ENCODE data around the gene WNK1.
"Not testable (repeated sequence)": the region's sequence is repeated elsewhere in the genome, so short reads cannot be mapped to it uniquely, and the experiment has no call there.

Gene WNK1

GRCh38 chr12:817941-818600 is 65.7 kb downstream of the WNK1 start:
- DNase-seq (ENCODE audit: low spot score), result no peak

DNA sequence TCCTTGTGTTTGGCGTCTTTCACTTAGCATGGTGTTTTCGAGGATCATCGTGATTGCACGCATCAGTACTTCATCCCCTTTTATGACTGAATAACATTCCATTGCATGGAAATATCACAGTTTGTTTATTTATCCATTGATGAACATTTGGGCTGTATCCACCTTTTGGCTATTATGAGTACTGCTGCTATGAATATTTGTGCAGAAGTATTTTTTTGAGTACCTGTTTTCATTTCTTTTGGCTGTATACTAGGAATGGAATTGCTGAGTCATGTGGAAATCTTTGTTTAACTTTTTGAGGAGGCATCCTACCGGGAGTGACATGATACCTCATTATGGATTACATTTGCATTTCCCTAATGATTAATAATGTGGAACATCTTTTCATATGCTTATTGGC is 66.4 kb downstream of the WNK1 start:
- DNase-seq (ENCODE audit: low spot score), result no peak

DNA sequence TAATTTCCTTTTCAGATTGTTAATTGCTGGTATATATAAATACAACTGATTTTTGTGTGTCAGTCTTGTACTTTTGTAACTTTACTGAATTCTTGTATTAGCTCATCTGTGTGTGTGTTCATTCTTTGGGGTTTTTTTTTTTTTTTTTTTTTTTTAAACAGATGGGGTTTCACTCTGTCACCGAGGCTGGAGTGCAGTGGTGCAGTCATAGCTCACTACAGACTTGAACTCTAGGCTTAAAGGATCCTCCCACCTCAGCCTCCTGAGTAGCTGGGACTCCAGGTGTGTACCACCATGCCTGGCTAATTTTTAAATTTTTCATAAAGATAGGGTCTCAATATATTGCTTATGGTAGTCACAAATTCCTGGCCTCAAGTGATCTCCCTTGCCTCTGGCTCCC is 68.0 kb downstream of the WNK1 start:
- no peak for DNase-seq (ENCODE audit: low spot score)

DNA sequence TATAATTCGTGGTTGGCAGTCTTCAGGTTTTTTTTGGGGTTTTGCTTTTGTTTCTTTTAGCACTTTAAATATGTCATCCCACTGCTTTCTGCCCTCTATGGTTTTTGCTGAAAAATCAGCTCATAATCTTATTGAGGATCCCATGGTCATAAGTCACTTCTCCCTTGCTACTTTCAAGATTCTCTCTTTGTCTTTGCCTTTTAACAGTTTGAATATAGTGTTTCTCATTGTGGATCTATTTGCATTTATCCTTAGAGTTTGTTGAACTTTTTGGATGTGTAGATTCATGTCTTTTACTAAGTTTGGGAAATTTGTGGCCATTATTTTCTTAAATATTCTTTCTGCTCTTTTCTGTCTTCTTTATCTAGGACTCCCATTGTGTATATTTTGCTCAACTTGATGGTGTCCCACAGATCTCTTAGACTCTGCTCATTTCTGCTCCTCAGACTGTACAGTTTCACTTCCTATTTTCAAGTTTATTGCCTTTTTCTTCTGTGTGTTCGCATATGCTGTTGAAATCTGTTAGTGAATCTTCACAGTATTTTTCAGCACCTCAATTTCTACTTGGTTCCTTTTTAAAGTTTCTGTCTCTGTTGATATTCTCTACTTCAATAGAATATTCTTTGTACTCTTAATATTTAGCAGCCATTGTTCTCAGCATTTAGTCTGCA is 70.8 kb downstream of the WNK1 start:
- no peak for DNase-seq (ENCODE audit: low spot score)

DNA sequence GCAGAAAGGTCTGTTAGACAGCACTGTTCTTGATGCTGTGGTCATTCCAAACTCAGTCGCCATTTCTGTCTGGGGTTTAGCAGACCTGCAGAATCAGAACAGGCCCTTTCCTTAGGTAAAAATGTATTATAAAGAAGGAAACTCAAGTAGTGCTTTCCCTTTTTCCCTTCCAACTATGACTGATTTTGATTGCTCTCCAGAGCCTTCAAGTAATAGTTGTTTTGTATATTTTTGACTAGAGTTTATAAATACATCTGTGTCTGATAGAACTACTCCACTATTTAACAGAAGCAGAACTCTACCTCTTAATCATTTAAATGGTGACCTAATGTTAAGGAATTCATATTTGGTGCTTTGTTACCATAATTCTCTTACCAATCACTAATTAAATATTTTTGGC is 74.0 kb downstream of the WNK1 start:
- no peak for DNase-seq (ENCODE audit: low spot score)

GRCh38 chr12:828726-829395 is 76.5 kb downstream of the WNK1 start:
- DNase-seq (ENCODE audit: low spot score), result no peak

DNA sequence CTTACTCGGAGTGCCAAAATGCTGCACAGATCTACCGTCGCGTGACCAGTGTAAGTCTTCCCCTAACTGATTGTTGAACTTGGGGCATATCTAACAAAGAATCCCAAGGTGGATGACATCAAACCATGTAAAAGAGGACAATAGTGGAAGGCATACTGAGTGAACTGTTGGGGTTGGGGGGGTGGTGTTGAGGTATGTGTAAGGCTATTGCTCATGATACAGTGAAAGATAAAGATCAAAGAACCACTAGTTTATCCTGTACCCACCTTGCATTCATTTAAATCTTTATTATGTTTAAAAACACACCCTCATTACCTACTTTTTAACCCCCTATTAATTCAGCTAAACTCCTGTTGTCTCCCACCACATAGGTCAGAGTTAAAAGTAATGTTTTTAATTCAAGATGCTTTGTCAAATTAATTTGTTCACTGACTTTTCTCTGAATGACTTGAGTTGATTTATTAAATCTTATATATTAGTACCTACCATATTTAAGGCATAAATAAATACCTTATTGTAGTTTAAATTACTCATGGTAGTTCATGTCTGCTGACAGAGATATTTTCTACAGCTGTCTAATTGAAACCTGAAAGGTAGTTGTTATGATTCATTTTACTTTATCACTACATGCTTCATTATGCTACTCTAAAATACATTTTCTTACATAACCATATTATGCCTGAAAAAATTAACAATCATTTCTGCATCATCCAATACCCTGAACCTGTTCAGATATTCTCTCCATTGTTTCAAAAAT is 77.9 kb downstream of the WNK1 start:
- DNase-seq (ENCODE audit: low spot score), result no peak

GRCh38 chr12:835754-836518 is 83.6 kb downstream of the WNK1 start:
- DNase-seq (ENCODE audit: low spot score), result no peak

GRCh38 chr12:836952-837351 is 84.6 kb downstream of the WNK1 start:
- DNase-seq (ENCODE audit: low spot score), result no peak

DNA sequence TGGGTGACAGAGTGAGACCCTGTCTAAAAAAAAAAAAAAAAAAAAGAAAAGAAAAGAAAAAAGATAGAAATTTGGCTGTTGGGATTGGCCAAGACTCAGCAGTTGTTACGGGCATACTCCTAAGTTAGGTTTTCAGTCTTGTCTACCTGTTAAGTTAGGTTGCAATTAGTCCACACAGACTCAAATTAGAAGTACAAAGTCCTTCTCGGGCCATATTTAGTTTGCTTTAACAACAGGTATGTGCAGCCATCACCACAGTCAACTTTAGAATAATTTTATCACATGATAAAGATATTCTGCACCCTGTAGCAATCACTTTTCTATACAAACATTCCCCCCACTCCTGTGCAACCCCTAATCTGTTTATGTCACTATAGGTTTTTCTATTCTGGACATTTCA is 85.2 kb downstream of the WNK1 start:
- DNase-seq (ENCODE audit: low spot score), result no peak

DNA sequence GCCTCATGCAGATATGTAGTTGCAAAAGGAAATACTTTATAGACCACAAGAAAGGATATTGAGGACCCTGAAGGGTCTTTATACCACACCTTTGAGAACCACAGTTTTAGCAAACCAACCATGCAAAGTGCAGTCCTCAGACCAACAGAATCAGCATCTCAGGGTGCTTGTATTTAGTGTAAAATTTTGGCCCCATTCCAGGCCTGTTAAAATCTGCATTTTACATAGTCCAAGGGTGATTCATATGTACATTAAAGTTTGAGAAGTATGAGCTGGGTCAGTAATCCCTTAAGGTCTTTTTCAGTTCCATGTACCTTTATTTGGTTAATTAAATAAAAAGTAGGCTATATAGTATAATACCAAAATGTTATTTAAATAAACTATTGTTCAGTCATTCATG is 91.2 kb downstream of the WNK1 start:
- no peak for DNase-seq (ENCODE audit: low spot score)

- DNase-seq (ENCODE audit: low spot score), result no peak
These were observed 94.0 kb downstream of the WNK1 start for GRCh38 chr12:846421-846820.

DNA sequence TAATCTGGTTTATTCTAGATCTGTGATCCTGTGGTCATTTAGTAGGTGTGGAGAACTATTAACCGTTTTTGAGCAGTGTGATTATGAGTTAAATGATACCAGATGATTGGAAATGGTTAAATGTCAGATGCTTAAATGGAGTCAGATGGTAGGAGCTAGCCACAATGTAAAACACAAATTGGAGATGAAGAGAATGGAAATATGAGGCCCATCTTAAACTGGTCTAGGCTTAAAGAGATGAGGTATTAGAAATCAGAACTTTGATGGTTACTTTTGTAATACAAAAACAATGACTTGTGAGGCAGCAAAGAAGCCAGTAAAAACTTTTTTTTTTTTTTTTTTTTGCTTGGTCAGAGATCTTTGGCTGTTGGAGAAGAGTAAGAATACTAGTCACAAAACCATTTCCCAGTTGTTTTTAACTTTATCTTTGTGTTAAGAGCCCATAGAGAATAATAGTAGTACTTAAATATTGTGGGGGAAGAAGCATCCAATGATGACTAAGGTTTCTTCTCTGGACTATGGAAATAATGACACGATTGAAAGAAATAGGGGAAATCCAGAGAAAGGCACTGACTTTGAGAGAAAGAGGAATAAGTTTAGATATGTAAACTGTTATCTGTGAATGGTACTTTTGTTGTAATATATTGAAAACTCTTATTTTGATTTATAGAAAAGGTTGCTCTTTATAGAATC is 95.9 kb downstream of the WNK1 start:
- DNase-seq (ENCODE audit: low spot score), result no peak

DNA sequence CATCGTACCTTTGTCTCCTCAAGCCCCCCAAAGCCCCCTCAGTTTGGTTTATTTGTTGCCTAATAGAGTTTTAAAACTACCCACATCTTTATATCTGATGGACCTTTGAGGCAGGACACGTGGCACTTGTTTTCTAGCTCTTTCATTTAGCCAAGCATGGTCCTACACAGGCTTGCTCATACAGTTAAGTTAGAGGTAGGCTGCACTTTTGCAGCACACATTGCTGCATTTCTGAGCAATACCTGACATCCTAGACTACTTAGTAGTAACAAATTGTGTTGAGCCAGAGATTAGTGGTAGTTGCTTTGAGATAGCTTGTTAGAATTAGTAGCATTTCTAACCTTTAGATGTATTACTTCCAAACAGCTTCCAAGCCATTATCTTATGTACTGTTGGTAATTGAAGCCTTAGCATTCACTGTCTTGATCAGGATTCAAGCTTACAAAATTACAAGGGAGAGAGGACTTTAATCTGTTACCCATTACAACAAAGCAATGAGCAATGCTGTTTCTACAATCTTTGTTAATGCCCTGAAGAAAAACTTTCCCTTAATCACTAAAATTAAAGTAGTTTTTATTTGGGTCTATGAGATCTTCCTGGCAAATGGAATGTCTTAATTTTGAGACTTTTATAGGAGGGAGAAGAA is 96.6 kb downstream of the WNK1 start:
- no peak for DNase-seq (ENCODE audit: low spot score)

DNA sequence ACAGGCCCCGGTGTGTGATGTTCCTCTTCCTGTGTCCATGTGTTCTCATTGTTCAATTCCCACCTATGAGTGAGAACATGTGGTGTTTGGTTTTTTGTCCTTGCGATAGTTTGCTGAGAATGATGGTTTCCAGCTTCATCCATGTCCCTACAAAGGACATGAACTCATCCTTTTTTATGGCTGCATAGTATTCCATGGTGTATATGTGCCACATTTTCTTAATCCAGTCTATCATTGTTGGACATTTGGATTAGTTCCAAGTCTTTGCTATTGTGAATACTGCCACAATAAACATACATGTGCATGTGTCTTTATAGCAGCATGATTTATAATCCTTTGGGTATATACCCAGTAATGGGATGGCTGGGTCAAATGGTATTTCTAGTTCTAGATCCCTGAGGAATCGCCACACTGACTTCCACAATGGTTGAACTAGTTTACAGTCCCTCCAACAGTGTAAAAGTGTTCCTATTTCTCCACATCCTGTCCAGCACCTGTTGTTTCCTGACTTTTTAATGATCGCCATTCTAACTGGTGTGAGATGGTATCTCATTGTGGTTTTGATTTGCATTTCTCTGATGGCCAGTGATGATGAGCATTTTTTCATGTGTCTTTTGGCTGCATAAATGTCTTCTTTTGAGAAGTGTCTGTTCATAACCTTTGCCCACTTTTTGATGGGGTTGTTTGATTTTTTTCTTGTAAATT is 97.5 kb downstream of the WNK1 start:
- not testable (repeated sequence) for DNase-seq (ENCODE audit: low spot score)

- no peak for DNase-seq (ENCODE audit: low spot score)
These were observed 99.0 kb downstream of the WNK1 start for GRCh38 chr12:851343-851742.

GRCh38 chr12:851913-852312 is 99.5 kb downstream of the WNK1 start:
- DNase-seq (ENCODE audit: low spot score), result no peak

GRCh38 chr12:852864-853263 is 100.5 kb downstream of the WNK1 start:
- DNase-seq (ENCODE audit: low spot score), result no peak

DNA sequence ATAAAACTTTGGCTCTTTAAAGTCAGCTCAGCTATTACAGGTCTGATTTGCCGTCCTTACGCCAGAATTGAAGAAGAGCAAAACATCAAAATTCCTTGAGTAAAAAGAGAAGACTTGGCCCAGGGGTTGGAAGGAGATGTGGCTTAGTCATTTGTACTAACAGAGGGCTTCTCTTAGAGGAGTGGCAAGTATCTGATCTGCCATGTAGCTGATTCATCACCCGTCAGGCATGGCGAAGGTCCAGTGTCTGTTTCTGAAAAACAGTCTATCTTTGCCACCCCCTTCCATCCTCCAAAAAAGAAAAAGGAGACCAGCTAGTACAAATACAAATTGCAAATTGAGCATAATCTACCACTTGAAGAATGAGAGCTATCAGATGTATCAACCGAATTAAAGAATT is 105.2 kb downstream of the WNK1 start:
- no peak for DNase-seq (ENCODE audit: low spot score)

DNA sequence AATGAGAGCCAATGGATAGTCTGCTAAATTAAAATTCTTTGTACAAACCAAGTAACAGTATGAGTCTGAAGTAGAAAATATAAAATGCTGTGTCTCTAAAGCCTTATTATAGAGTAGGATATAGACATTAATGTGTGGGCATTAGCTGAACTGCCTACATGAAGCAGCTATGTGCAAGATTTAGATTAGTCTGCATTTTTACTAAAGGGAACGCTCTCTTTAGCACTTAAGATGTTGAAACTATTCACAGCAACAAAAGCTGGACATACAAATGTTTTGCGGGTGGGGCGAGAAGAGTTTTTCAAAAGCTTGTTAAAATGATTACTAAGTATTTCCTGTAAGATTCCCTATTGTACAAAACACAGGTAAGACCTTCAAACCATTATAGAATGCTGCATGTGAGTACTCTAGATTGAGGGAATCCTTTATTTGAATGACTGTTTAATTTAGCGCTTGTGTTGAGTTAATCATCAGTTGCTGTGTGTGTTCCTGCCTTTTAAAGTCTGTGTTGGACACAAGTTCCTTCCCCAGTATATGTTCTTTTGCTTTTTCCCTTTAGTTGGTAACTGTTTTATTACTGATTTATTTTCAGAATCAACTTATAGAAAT is 110.0 kb downstream of the WNK1 start:
- DNase-seq (ENCODE audit: low spot score), result no peak

All from CD4-positive, alpha-beta T cell treated with Interleukin-6 at 100 ng/mL for 8 hours (primary cell).